ENCODE data around the gene CCDC63.

CCDC63 gene

DNA sequence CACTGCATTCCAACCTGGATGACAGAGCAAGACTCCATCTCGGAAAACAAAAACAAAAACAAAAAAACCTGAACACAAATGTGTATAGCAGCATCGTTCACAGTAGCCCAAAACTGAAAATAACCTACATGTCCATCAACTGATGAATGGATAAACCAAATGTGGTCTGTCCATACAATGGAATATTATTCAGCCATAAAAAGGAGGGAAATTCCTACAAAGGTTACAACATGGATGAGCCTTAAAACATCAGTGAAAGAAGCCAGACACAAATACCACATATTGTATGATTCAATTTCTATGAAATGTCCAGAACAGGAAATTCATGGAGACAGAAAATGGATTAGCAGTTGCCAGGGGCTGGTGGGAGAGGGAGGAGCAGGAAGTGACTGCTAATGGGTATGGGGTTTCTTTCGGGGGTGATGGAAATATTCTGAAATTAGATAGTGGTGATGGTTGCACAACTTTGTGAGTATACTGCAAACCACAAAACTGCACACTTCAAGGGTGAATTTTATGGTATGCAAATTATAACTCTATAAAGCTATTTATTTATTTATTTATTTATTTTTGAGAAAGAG, 69.6 kb downstream of the CCDC63 start:
- TF ChIP-seq, protein P1, sequence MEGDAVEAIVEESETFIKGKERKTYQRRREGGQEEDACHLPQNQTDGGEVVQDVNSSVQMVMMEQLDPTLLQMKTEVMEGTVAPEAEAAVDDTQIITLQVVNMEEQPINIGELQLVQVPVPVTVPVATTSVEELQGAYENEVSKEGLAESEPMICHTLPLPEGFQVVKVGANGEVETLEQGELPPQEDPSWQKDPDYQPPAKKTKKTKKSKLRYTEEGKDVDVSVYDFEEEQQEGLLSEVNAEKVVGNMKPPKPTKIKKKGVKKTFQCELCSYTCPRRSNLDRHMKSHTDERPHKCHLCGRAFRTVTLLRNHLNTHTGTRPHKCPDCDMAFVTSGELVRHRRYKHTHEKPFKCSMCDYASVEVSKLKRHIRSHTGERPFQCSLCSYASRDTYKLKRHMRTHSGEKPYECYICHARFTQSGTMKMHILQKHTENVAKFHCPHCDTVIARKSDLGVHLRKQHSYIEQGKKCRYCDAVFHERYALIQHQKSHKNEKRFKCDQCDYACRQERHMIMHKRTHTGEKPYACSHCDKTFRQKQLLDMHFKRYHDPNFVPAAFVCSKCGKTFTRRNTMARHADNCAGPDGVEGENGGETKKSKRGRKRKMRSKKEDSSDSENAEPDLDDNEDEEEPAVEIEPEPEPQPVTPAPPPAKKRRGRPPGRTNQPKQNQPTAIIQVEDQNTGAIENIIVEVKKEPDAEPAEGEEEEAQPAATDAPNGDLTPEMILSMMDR (IDR thresholded peaks at IDR 0.05; ENCODE audit: low read depth, low read length, missing control alignments), result no peak
- no peak for DNase-seq (ENCODE audit: low read depth)

DNA sequence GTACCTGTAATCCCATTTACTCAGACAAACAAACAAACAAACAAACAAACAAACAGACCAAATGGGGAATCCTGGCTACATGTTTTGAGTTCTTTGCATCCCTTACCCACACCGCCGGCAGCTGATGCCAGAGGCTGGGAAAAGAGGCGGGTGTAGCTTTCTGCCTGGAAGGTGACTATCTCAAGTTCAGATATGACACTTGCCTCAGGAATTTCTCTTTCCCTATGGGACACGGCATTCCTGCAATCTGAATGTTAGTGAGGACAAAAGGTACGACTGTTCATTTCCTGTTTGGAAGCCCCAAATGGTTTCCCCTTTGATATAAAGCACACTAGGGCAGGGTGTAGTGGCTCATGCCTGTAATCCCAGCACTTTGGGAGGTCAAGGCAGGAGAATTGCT, 70.7 kb downstream of the CCDC63 start:
- DNase-seq (ENCODE audit: low read depth), result no peak
- TF ChIP-seq, protein P1 (IDR thresholded peaks at IDR 0.05; ENCODE audit: low read depth, low read length, missing control alignments), result no peak
- no peak overlapping the region for H3K4me3 ChIP-seq (ENCODE audit: low read depth, low read length)

More for the DNA sequence above, 69.6 kb downstream of the CCDC63 start:
- H3K4me3 ChIP-seq (ENCODE audit: low read depth, low read length), result no peak overlapping the region

DNA sequence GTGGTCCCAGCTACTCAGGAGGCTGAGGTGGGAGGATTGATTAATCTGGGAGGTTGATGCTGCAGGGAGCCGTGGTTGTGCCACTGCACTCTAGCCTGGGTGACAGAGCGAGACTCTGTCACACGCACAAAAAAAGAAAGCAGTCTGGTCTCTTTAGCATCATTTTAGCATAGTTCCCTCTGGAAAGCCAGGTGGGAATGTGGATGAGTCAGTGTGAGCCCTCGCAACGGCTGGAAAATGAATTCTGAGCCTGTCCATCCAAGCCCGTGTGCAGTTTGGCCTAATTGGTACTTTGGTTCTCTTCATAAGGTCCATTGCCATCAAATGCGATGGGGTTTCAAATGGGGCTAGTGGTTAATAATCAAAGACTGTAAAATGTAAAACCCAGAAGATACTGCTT, 71.2 kb downstream of the CCDC63 start:
- DNase-seq (ENCODE audit: low read depth), result no peak
- TF ChIP-seq, protein P1 (IDR thresholded peaks at IDR 0.05; ENCODE audit: low read depth, low read length, missing control alignments), result no peak
- H3K4me3 ChIP-seq (ENCODE audit: low read depth, low read length), result no peak overlapping the region

DNA sequence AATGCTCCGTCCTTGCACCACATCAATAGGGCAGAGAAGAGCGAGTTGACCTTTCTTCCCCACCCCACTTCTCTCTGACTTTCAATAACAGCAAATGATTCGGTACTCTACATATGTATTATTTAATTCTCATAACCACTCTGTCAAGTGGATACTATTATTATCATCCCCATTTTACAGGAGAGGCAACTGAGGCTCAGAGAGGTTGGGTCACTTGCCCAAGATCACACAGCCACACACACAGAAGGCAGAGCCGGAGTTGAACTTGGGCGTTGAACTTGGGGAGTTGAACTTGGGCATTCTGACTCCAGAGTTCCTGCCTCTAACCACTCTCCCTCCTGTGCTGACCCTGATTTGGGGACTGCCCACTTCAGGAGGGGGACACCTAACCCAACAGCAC, 72.9 kb downstream of the CCDC63 start:
- H3K4me3 ChIP-seq (ENCODE audit: low read depth, low read length), result no peak overlapping the region
- TF ChIP-seq, protein P1 (IDR thresholded peaks at IDR 0.05; ENCODE audit: low read depth, low read length, missing control alignments), result no peak
- DNase-seq (ENCODE audit: low read depth), result no peak

DNA sequence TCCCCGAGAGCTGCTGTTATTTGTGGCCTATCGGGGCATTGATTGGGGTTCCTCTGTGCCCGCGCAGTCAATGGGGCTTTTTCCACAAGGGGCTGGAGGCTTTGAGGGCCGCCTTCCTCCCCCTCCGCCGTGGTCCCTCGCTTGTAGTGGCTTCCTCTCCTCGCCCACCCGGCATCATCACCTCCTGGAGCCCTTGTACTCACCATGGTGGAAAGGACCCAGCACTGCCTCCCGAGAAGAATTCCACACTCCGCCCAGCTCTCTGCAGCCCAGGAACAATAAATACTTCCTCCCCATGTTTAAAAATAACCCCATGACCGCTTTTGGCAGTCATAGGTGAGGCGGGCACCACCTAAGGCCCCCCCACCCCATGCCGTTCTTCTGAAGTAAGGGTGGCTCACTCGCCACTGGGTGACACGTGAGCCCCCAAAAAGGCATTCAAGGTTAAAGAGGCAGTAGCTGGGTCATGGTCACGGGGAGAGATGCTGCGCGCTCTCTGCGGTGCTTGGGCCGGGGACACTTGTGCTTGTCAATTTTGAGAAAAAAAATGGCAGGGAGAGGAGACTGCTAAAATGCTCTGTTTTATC, 73.6 kb downstream of the CCDC63 start, which contains the start of gene MYL2:
MYL2 (minus strand) TSS at position 256 of the 587 bp plus-strand sequence; CDS start at position 206, 50 bp downstream.
- TF ChIP-seq, protein P1 (IDR thresholded peaks at IDR 0.05; ENCODE audit: low read depth, low read length, missing control alignments), result no peak

DNA sequence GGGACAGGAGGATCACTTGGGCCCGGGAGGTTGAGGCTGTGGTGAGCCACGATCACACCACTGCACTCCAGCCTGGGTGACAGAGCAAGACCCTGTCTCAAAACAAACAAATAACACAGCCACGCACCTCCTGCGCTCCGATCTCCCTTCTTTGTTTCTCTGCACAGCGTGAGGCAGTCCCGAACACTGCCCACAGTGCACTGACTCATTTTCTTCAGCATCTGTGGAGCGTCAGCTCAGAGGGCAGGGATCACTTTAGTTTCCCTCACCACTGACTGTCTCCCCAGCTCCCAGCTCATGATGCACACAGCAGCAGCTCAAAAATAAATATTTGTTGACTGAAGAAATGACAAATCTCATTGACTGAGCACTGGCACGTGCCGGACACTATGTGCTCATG, 74.5 kb downstream of the CCDC63 start:
- H3K4me3 ChIP-seq (ENCODE audit: low read depth, low read length), result no peak overlapping the region
- no peak for DNase-seq (ENCODE audit: low read depth)
- TF ChIP-seq, protein P1 (IDR thresholded peaks at IDR 0.05; ENCODE audit: low read depth, low read length, missing control alignments), result no peak

More for the DNA sequence above, 73.6 kb downstream of the CCDC63 start, which contains the start of gene MYL2:
- no peak for DNase-seq (ENCODE audit: low read depth)
- no peak within 1 kb of the TSS for H3K4me3 ChIP-seq (ENCODE audit: low read depth, low read length)

DNA sequence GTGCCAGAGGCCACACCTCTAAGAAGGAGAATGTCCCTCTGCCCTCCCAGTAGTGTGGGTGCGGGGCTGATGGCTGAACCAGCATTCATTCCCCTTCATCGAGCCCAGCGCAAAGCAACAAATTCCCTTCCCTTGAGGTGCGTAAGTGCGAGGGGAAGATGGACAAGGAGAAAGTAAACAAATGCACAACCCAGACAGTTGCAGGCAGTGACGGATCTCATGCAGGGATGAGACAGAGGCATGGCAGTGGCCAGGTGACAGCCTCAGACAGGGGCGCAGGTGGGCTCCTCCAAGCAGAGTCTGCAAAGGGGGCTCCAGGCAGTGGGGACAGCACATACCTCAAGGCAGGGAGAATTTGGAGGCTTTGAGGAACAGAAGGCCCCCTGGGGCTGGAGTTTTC, 75.9 kb downstream of the CCDC63 start:
- no peak overlapping the region for H3K4me3 ChIP-seq (ENCODE audit: low read depth, low read length)
- DNase-seq (ENCODE audit: low read depth), result no peak
- TF ChIP-seq, protein P1 (IDR thresholded peaks at IDR 0.05; ENCODE audit: low read depth, low read length, missing control alignments), result no peak
